Transverse colon (tissue), 4 donors: ENCODE data around the gene KLRC1.

Experiments
- CTCF ChIP-seq, 5 experiments: fragments of 200-600 bp in 3 of 5; fragments of 450-650 bp in 2 of 5; sonication (generic) in 3 of 5; IDR thresholded peaks; 1 replicate in 2 of 5; 2 replicates in 3 of 5; pipeline ENCODE4 v1.5.1; 2016 to 2017; ENCODE audit warnings: antibody characterized with exemption in 5 of 5, inconsistent platforms in 3 of 5, mild to moderate bottlenecking in 2 of 5, moderate library complexity in 1 of 5
- EP300 ChIP-seq: sonication (generic); formaldehyde crosslinking; IDR thresholded peaks from one replicate; pipeline ENCODE4 v1.6.1; 2017; ENCODE audit warnings: antibody characterized with exemption, low read depth
- POLR2A ChIP-seq: fragments of 450-650 bp; IDR thresholded peaks from one replicate; pipeline ENCODE4 v1.6.1; 2016; ENCODE audit warnings: antibody characterized with exemption, mild to moderate bottlenecking, moderate library complexity
- POLR2AphosphoS5 ChIP-seq, 3 donors: sonication (generic); formaldehyde crosslinking; IDR thresholded peaks; one replicate each; pipeline ENCODE4 v1.6.1; 2016; ENCODE audit warnings: antibody characterized with exemption in 3 of 3

DNA sequence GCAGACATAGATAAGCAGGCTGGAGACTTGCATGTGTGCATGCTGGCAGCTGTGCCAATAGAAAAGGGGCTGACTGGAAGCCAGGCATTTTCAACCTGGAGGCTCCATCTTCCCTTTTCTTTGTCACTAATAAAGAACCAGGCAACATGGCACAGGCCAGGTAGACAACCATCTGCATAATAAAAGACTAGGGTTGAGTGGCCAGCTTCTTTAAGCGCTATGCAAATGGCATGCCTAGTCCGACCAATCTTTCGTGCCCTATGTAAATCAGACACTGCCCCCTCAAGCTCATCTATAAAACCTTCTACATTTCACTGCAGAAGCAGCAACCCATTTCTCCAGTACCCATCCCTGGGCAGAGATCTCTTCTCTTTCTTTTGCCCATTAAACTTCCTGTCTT is 4.6 kb upstream of the KLRC1 start:
- TF ChIP-seq POLR2A (no peak), CTCF (IDR thresholded peaks at IDR 0.05) (no peak), EP300 (no peak), POLR2AphosphoS5 (IDR thresholded peaks at IDR 0.05) (no peak)
